HT-29 (cell line): ENCODE data around the gene SMIM29. TPM values are rescaled to one million over a fixed set of nuclear protein-coding genes. Genes with fewer than 3 reads are reported as not detected.
A peak's percentile ranks its signal among the peaks of the same experiment; 100 is the strongest.
"Not testable (repeated sequence)": the region's sequence is repeated elsewhere in the genome, so short reads cannot be mapped to it uniquely, and the experiment has no call there.

ENCODE experiments used
- DNase-seq: peaks from one replicate; pipeline ENCODE4 v3.0.0-alpha.2; 2015; ENCODE audit warnings: low spot score
- total RNA-seq: library from RNA; depleted of rRNA; stranded (reverse); fragments of >200 nt; shearing (Covaris generic); gene quantifications from 2 replicates; pipeline ENCODE4 v1.2.3, GENCODE V29; 2014

SMIM29 gene
- total RNA-seq, 1 experiment from 2014 or later = 26.8 TPM

DNA sequence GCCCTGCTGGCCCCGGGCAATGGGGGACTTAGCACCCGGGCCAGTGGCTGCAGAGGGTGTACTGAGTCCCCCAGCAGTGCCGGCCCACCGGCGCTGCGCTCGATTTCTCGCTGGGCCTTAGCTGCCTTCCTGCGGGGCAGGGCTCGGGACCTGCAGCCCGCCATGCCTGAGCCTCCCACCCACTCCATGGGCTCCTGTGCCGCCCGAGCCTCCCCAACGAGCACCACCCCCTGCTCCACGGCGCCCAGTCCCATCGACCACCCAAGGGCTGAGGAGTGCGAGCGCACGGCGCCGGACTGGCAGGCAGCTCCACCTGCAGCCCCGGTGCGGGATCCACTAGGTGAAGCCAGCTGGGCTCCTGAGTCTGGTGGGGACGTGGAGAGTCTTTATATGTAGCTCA, 20.3 kb upstream of the SMIM29 start:
- DNase-seq = not testable (repeated sequence)

DNA sequence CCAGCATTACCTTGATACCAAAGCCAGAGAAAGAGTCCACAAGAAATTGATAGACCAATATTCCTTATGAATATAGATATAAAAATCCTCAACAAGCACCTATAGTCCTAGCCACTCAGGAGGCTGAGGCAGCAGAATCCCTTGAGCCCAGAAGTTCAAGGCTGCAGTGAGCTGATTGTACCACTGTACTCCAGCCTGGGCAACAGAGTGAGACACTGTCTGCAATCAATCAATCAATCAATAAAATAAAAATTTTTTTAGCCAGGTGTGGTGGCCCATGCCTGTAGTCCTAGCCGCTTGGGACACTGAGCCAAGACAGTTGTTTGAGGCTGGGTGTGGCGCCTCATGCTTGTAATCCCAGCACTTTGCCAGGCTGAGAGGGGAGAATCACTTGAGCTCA, 18.9 kb upstream of the SMIM29 start:
- no peak for DNase-seq

GRCh38 chr6:34263484-34263883, 14.7 kb upstream of the SMIM29 start:
- DNase-seq = not testable (repeated sequence)

GRCh38 chr6:34260576-34261267, 11.9 kb upstream of the SMIM29 start:
- peak; percentile 78 for DNase-seq

GRCh38 chr6:34259529-34260069, 10.8 kb upstream of the SMIM29 start:
- no peak for DNase-seq

DNA sequence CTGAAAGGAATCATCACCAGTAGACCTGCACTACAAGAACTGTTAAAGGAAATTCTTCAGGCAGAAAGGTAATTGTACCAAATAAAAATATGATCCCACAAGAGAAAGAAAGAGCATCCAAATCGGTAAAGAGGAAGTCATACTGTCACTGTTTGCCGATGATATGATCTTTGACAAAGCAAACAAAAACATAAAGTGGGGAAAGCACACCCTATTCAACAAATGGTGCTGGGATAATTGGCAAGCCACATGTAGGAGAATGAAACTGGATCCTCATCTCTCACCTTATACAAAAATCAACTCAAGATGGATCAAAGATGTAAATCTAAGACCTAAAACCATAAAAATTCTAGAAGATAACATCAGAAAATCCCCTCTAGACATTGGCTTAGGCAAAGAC, 3.6 kb upstream of the SMIM29 start:
- DNase-seq = not testable (repeated sequence)

- DNase-seq = no peak
Observed at GRCh38 chr6:34249469-34250261, 859 bp upstream of the SMIM29 start.

DNA sequence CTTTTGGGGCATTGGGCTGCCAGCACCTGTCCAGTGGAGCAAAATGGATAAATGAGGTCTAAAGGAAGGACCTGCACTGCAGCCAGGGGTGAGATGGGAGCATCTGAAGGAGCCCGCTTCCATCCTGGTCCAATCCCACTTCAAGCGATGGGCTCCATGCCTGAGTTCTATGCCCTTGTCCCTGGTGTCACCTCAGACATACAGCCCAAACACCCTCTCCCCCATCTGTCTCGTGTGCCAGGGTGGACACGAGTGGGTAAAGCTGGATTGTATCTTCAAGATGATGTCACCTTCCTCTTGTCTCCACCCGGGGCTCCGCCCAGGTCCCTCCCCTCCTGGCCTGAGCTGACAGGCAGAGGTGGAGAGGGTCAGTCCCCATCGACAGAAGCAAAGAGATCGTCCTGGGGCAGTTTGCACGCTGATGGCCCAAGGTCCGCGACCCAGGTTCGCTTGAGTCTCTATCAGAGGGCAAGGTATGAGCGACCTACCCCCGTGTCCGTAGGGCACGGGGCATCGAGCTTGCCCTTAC, 544 bp downstream of the SMIM29 start:
- DNase-seq = peak; percentile 53

- DNase-seq = no peak
Observed at GRCh38 chr6:34247481-34248197, 1.2 kb downstream of the SMIM29 start.

DNA sequence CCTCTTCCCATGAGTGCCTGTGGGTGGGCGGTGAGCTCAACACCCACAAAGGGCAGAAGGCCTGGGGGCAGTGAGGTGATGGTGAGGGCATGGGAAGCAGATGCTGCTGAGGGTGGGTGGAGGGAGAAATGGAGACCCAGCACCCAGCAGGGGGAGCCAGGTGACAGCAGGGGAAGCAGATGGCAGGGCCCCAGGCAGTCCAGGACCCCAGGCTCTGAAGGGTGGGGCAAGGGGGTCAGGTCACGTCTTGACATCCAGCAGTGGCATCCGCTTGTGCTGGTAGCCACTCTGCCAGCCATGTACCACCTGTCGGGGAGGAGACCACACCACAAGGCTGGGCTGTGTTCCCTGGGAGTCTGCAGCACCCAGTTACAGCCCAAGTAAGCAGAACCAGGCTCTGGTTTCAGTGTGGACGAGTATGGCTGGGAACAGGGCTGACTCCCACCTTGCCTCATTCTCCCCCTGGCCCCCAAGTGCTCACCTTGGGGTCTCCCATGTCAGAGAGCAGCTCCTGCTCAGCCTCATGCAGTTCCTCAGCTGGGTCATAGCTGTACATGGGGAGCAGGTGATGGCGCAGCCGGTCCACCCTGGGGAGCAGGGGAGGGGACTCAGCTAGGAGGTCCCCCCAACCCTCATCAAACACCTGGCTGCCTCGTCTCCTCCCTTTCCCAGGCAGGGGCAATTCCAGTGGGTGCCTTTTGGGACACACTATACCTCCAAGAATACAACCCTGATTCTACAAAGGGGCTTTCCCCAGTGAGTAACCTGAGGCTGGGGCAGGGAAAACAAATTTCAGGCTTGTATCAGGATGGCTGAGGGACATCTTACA, 2.0 kb downstream of the SMIM29 start:
- peak; percentile 61 for DNase-seq

- DNase-seq = no peak
Observed at GRCh38 chr6:34246249-34246562, 2.6 kb downstream of the SMIM29 start.

- DNase-seq = not testable (repeated sequence)
Observed at GRCh38 chr6:34245761-34246140, 3.1 kb downstream of the SMIM29 start.

DNA sequence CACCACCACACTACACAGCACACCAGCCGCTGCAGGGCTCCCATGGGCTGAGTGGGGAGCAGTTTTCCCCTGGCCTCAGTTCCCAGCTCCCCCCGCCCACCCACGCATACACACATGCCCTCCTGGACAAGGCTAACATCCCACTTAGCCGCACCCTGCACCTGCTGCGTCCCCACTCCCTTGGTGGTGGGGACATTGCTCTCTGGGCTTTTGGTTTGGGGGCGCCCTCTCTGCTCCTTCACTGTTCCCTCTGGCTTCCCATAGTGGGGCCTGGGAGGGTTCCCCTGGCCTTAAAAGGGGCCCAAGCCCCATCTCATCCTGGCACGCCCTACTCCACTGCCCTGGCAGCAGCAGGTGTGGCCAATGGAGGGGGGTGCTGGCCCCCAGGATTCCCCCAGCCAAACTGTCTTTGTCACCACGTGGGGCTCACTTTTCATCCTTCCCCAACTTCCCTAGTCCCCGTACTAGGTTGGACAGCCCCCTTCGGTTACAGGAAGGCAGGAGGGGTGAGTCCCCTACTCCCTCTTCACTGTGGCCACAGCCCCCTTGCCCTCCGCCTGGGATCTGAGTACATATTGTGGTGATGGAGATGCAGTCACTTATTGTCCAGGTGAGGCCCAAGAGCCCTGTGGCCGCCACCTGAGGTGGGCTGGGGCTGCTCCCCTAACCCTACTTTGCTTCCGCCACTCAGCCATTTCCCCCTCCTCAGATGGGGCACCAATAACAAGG, 3.6 kb downstream of the SMIM29 start:
- DNase-seq = not testable (repeated sequence)

GRCh38 chr6:34243901-34244884, 4.6 kb downstream of the SMIM29 start:
- peak; percentile 86 for DNase-seq

- DNase-seq = no peak
Observed at GRCh38 chr6:34243131-34243771, 5.6 kb downstream of the SMIM29 start.

DNA sequence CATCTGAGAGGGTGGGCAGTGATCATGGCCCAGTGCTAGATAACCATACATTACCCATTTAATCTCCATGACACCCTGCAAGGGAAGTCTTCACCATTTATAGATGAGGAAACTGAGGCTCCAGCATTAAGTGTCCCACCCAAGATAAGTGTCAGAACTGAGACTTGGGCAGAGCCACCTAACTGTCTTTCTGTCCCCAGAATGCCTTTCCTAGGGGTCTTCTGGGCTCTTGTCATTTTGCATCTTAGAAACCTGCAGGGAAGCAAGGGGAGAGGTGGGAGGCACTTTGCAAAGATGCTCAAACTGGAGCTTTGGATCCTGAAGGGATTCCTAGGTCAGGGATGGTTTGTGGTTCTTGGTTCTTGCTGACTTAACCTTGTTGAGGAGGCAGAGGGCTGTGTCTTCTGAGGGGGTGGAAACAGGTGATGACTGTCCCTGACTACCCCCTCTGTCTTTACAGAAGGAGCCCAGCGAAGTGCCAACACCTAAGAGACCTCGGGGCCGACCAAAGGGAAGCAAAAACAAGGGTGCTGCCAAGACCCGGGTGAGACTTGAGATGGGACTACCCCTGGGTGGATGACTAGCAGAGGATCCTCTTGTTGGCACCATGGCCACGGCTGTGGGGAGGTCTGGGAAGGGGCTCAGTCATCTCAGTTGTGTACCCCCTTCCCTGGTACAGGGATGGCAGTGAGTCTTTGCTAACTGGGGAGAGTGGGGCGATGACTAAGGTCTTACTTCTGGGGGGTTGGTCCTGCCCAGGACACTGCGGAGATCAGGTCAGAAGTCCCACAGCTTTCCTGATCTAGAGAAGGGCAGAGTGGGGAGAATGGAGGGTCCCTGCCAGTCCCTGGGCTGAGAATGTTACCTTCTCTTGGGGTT, 6.3 kb downstream of the SMIM29 start:
- no peak for DNase-seq

DNA sequence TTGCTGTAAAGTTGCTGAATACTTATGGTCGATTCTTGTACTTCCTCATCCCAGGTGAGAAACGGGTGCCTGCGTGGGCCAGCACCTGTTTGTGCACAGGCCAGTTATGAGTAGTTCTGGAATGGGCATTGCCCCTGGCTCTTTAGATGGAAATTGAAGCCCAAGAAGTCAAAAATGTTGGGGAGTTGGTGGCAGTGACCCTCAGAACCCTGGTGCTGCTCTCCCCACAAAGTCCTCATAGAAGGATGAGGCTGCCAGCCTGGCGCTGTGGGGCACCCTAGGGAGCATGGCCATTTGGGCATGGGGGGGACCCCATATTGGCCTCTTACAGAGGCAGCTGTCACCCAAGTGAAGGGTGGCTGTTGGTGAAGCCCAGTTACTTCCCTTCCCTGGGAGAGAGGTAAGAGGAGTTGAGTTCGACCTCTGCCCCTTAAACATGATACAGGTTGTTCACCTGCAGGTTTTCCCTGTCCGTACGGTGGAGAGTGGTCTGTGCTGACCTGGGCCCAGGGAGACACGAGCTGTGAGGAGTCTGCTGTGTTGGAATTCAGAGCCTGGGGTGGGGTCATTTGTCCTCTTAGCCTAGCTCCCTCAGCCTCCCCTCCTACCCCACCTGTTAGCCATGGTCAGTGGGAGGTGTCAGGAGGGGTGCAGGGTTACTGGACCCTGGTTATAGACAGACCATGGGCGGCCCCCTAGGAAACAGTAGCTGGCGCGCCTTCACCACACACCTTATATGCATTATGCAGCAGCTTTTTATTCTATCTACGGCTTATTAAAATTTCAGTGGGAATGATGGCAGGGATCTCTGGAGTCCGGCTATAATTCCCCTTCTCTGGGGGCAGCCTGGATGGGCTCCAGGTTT, 7.2 kb downstream of the SMIM29 start:
- DNase-seq = no peak
